ENCODE results near the gene SKIC3.

DNA sequence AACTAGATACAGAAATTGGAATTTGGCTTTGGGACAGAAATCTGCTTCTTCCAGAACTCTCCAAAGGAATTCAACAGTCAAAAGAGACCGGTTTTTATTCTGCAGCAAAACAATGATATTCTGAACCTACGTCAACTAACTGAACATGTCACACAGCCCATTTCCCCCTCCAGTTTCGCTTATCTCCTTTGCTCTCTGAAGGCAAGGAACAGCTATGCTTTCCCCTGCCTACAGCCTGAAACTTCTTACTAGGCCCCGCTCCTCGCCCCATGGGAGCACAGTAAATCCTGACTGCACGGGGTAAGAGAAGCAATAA lies 488 bp downstream of the SKIC3 start:
- no peak for TF ChIP-seq SP1 (IDR thresholded peaks at IDR 0.05)
- TF ChIP-seq SP1 (CRISPR knock-in tag; IDR thresholded peaks at IDR 0.05): no peak
- no peak for TF ChIP-seq KMT2B (CRISPR knock-in tag; IDR thresholded peaks at IDR 0.05)
- TF ChIP-seq, protein P1, sequence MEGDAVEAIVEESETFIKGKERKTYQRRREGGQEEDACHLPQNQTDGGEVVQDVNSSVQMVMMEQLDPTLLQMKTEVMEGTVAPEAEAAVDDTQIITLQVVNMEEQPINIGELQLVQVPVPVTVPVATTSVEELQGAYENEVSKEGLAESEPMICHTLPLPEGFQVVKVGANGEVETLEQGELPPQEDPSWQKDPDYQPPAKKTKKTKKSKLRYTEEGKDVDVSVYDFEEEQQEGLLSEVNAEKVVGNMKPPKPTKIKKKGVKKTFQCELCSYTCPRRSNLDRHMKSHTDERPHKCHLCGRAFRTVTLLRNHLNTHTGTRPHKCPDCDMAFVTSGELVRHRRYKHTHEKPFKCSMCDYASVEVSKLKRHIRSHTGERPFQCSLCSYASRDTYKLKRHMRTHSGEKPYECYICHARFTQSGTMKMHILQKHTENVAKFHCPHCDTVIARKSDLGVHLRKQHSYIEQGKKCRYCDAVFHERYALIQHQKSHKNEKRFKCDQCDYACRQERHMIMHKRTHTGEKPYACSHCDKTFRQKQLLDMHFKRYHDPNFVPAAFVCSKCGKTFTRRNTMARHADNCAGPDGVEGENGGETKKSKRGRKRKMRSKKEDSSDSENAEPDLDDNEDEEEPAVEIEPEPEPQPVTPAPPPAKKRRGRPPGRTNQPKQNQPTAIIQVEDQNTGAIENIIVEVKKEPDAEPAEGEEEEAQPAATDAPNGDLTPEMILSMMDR (CRISPR knock-in tag; IDR thresholded peaks at IDR 0.05): no peak
- TF ChIP-seq ZNF530 (CRISPR knock-in tag; IDR thresholded peaks at IDR 0.05; ENCODE audit: low read depth): no peak
- TF ChIP-seq MYC (CRISPR knock-in tag; IDR thresholded peaks at IDR 0.05; ENCODE audit: borderline replicate concordance): no peak
- no peak for TF ChIP-seq JUNB (CRISPR knock-in tag; IDR thresholded peaks at IDR 0.05; ENCODE audit: borderline replicate concordance)
- no peak for TF ChIP-seq HNF4G (IDR thresholded peaks at IDR 0.05; ENCODE audit: borderline replicate concordance, low read depth, low read length)
- no peak for TF ChIP-seq HNF4G (CRISPR knock-in tag; IDR thresholded peaks at IDR 0.05; ENCODE audit: borderline replicate concordance, low read depth)
- no peak for TF ChIP-seq CHD2 (IDR thresholded peaks at IDR 0.05; ENCODE audit: low read depth, low read length)
- TF ChIP-seq KDM5B (CRISPR knock-in tag; IDR thresholded peaks at IDR 0.05; ENCODE audit: borderline replicate concordance): no peak
- TF ChIP-seq, protein P2, sequence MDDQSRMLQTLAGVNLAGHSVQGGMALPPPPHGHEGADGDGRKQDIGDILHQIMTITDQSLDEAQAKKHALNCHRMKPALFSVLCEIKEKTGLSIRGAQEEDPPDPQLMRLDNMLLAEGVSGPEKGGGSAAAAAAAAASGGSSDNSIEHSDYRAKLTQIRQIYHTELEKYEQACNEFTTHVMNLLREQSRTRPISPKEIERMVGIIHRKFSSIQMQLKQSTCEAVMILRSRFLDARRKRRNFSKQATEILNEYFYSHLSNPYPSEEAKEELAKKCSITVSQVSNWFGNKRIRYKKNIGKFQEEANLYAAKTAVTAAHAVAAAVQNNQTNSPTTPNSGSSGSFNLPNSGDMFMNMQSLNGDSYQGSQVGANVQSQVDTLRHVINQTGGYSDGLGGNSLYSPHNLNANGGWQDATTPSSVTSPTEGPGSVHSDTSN (CRISPR knock-in tag; IDR thresholded peaks at IDR 0.05; ENCODE audit: borderline replicate concordance): no peak
- no peak for TF ChIP-seq SUZ12 (IDR thresholded peaks at IDR 0.05; ENCODE audit: low read depth, low read length)
